Stromal cell of bone marrow (primary cell): ENCODE data around the gene IFT122.
"Not testable (repeated sequence)": the region's sequence is repeated elsewhere in the genome, so short reads cannot be mapped to it uniquely, and the experiment has no call there.

Experiments
- DNase-seq: peaks from one replicate; pipeline ENCODE4 v3.0.0-alpha.2; 2012; ENCODE audit warnings: low read depth

IFT122 gene

GRCh38 chr3:129498603-129499488, 58.8 kb downstream of the IFT122 start:
- not testable (repeated sequence) for DNase-seq

GRCh38 chr3:129499604-129500333, 59.7 kb downstream of the IFT122 start:
- not testable (repeated sequence) for DNase-seq

- DNase-seq: no peak
These were observed 60.3 kb downstream of the IFT122 start for GRCh38 chr3:129500334-129500658.

- DNase-seq: no peak
These were observed 61.6 kb downstream of the IFT122 start for GRCh38 chr3:129501630-129502029.

- DNase-seq: no peak
These were observed 62.8 kb downstream of the IFT122 start for GRCh38 chr3:129502641-129503408.

GRCh38 chr3:129503471-129504291, 63.7 kb downstream of the IFT122 start:
- no peak for DNase-seq

- DNase-seq: no peak
These were observed 64.6 kb downstream of the IFT122 start for GRCh38 chr3:129504471-129505100.

GRCh38 chr3:129505341-129505740, 65.3 kb downstream of the IFT122 start:
- no peak for DNase-seq

- no peak for DNase-seq
These were observed 66.3 kb downstream of the IFT122 start for GRCh38 chr3:129506231-129506742.

- no peak for DNase-seq
These were observed 67.3 kb downstream of the IFT122 start for GRCh38 chr3:129507181-129507831.

GRCh38 chr3:129512595-129512994, 72.6 kb downstream of the IFT122 start:
- DNase-seq: no peak

GRCh38 chr3:129513705-129514104, 73.7 kb downstream of the IFT122 start:
- DNase-seq: no peak

GRCh38 chr3:129514110-129514509, 74.1 kb downstream of the IFT122 start:
- DNase-seq: no peak

- no peak for DNase-seq
These were observed 74.5 kb downstream of the IFT122 start for GRCh38 chr3:129514563-129514962.

- DNase-seq: not testable (repeated sequence)
These were observed 75.2 kb downstream of the IFT122 start for GRCh38 chr3:129515108-129515820.

GRCh38 chr3:129515821-129516432, 75.9 kb downstream of the IFT122 start:
- not testable (repeated sequence) for DNase-seq

- no peak for DNase-seq
These were observed 77.5 kb downstream of the IFT122 start for GRCh38 chr3:129517516-129517915.

GRCh38 chr3:129518038-129518561, 78.1 kb downstream of the IFT122 start:
- DNase-seq: no peak

GRCh38 chr3:129518581-129518980, 78.6 kb downstream of the IFT122 start:
- no peak for DNase-seq
